GM12875 (cell line): ENCODE data around the gene MARCHF10.

Source experiments
- H3K4me3 ChIP-seq: one replicate; pipeline ENCODE4 v1.5.1; 2011; ENCODE audit warnings: low read depth, low read length, control low read depth
- TF ChIP-seq, protein P1 (sequence below): IDR thresholded peaks from 2 replicates; pipeline ENCODE4 v1.5.1; 2011; ENCODE audit warnings: low read depth, mild to moderate bottlenecking, control low read depth, inconsistent platforms, low read length, moderate library complexity, borderline replicate concordance; ENCODE audit not compliant: insufficient read depth

The MARCHF10 gene

DNA sequence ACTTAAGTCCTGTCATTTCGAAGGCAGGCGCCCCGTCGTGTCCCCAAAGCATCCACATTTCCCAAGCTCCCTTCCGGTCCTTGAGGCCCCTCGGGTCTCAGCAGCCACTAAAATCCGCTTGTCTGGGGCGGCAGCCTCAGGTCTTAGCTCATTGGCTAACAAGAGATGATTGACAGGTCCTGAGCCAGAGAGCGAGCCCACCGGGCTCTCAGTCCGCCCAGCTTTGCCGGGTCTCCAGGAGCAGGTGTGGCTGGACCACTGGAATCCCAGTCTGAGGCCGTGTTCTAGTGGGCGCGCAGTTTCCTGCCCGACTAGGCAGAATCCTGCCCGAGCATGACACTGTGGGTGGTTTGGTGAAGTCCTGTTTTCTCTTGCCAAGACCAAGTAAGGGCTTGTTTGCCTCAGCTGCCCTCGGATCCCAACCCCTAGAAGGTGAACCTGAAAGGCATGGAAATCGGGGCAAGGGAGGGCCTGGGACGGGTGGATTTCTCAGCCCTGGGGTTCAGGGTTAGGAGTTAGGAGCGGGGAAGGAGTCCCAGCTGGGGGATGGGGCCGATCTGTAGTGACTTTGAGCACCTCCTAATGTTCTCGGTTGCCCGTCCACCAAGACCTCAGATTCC is 137.8 kb downstream of the MARCHF10 start:
- no peak overlapping the region for H3K4me3 ChIP-seq

DNA sequence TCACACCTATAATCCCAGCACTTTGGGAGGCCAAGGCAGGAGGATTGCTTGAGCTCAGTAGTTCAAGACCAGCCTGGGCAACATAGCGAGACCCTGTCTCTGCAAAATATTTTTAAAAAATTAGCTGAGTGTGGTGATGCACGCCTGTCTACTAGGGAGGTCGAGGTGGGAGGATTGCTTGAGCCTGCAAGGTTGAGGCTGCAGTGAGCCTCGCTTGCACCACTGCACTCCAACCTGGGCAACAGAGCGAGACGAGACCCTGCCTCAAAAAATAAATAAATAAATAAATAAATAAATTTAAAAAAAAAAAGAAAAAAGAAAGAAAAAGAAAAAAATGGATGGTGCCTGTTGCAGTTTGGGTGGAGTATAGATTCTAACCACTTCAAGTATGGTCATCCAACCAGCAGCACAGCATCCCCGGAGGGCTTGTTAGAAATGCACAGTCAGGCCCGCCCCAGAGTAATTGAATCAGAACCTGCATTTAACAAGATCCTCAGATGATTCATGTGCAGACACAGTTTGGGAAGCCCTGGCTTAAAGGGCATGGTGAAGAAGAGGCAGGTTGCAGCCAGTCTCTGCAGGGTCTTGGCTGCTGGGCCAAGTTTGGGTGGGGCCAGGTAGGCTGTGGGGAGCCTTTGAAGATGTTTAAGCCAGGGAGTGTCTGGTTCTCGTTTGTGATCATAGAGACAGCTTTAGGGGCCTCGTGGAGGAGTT is 139.9 kb downstream of the MARCHF10 start:
- TF ChIP-seq, protein P1, sequence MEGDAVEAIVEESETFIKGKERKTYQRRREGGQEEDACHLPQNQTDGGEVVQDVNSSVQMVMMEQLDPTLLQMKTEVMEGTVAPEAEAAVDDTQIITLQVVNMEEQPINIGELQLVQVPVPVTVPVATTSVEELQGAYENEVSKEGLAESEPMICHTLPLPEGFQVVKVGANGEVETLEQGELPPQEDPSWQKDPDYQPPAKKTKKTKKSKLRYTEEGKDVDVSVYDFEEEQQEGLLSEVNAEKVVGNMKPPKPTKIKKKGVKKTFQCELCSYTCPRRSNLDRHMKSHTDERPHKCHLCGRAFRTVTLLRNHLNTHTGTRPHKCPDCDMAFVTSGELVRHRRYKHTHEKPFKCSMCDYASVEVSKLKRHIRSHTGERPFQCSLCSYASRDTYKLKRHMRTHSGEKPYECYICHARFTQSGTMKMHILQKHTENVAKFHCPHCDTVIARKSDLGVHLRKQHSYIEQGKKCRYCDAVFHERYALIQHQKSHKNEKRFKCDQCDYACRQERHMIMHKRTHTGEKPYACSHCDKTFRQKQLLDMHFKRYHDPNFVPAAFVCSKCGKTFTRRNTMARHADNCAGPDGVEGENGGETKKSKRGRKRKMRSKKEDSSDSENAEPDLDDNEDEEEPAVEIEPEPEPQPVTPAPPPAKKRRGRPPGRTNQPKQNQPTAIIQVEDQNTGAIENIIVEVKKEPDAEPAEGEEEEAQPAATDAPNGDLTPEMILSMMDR, result no peak
- no peak overlapping the region for H3K4me3 ChIP-seq

More for the DNA sequence above, 137.8 kb downstream of the MARCHF10 start:
- TF ChIP-seq, protein P1, result no peak

DNA sequence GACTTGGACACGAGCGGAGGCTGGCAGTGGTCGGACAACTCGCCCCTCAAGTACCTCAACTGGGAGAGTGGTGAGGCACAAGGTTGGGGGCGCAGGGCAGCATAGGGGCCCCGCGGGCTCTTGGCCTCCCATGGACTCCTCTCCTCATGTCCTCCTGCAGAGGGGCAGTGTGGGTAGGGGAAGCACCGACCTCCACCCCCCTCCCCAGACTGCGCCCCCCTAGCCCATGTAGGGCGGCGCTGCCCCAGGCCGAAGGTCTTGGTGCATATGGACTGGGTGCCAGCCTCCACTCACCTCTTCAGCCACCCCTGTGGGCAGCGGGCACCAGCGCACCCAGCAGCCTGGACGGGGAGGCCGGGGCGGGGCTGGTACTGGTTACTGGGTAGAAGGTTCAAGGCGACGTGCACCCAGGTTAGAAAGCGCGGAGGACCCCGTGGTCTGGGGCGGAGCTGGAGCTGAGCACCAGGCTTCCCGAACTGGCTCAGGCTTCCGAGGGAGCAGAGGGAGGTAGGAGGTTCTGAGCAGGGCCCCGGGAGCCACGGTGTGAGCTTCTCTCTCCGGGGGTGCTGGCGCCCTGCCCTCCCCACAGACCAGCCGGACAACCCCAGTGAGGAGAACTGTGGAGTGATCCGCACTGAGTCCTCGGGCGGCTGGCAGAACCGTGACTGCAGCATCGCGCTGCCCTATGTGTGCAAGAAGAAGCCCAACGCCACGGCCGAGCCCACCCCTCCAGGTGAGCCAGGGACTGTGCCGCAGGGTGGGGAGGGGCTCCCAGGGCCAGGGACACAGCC is 141.1 kb downstream of the MARCHF10 start:
- no peak overlapping the region for H3K4me3 ChIP-seq
- TF ChIP-seq, protein P1, result no peak

DNA sequence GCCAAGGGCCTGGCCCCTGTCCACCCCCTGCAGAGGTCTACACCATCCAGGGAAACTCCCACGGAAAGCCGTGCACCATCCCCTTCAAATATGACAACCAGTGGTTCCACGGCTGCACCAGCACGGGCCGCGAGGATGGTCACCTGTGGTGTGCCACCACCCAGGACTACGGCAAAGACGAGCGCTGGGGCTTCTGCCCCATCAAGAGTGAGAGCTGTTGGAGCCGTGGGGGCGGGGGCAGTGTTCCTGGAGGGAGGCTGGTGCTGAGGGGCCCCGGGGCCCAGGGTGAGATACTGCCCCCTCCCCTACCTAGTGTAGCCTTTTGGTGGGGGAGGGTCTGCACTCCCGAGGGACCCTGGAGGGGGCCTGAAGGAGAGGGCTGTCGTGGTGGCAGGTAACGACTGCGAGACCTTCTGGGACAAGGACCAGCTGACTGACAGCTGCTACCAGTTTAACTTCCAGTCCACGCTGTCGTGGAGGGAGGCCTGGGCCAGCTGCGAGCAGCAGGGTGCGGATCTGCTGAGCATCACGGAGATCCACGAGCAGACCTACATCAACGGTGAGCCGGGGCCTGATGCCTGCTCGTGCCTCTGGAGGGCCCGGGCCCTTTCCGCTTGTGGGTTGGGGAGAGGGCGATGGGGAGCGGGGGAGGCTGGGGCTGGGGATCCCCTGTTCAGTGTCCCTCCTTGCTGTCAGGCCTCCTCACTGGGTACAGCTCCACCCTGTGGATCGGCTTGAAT is 141.9 kb downstream of the MARCHF10 start:
- TF ChIP-seq, protein P1, result no peak
- no peak overlapping the region for H3K4me3 ChIP-seq

DNA sequence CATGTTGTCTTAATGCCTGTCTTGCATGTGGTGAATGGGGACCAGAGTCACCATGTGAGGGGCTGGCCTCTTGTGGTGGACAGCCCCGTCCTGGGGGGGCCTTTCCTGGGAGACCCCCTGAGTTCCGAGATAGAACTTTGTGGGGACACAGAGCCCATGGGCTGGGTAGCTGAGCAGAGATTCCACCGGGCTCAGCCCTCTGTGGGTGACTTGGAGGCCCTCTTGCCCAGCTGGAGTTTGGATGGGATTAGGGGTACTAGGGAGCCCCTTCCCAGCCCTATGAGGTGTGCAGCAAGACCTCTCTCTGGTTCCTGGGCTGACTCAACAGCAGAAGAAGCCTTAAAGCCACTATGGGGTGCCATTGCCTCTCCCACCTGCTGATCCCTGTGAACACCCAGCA is 142.5 kb downstream of the MARCHF10 start:
- H3K4me3 ChIP-seq, result no peak overlapping the region
- TF ChIP-seq, protein P1, result no peak

DNA sequence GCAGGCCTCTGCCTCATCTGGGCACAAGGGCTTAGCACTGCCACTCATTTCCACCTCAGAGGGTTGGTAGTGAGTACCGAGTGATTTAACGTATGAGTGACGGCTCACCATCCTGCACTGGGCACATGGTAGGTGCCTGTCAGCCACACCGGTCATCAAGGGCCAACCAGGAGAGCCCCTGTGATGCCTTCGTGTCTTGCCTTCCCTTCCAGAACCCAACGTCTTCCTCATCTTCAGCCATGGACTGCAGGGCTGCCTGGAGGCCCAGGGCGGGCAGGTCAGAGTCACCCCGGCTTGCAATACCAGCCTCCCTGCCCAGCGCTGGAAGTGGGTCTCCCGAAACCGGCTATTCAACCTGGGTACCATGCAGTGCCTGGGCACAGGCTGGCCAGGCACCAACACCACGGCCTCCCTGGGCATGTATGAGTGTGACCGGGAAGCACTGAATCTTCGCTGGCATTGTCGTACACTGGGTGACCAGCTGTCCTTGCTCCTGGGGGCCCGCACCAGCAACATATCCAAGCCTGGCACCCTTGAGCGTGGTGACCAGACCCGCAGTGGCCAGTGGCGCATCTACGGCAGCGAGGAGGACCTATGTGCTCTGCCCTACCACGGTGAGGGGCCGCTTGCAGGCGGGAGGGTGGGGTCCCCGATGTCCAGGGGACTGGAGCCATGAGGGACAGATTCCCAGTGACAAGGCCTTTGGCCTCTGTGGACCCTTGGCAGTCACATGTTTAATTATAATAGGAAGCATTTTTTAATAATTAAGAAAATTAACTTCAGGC is 143.6 kb downstream of the MARCHF10 start:
- TF ChIP-seq, protein P1, result no peak

More for the DNA sequence above, 143.6 kb downstream of the MARCHF10 start:
- no peak overlapping the region for H3K4me3 ChIP-seq
